ENCODE data around the gene PPP4R3B.
"Not testable (repeated sequence)": the region's sequence is repeated elsewhere in the genome, so short reads cannot be mapped to it uniquely, and the experiment has no call there.

Gene PPP4R3B

DNA sequence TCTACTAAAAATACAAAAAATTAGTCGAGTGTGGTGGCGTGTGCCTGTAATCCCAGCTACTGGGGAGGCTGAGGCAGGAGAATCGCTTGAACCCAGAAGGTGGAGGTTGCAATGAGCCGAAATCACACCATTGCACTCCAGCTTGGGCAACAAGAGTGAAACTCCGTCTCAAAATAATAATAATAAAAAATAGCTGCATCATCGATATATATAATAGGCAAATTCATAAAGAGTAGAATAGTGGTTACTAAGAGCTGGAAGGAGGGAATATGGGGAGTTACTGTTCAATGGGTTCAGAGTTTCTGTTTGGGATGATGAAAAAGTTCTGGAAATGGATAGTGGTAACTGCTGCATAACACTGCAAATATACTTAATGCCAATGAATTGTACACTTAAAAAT is 20.6 kb downstream of the PPP4R3B start:
- DNase-seq (ENCODE audit: low read depth in 2 of 2, low spot score in 1 of 2) = not testable (repeated sequence)

GRCh38 chr2:55595536-55595935 is 21.9 kb downstream of the PPP4R3B start:
- DNase-seq (ENCODE audit: low read depth in 2 of 2, low spot score in 1 of 2) = no peak

- DNase-seq (ENCODE audit: low read depth in 2 of 2, low spot score in 1 of 2) = no peak
Observed at GRCh38 chr2:55592130-55592529, 25.3 kb downstream of the PPP4R3B start.

DNA sequence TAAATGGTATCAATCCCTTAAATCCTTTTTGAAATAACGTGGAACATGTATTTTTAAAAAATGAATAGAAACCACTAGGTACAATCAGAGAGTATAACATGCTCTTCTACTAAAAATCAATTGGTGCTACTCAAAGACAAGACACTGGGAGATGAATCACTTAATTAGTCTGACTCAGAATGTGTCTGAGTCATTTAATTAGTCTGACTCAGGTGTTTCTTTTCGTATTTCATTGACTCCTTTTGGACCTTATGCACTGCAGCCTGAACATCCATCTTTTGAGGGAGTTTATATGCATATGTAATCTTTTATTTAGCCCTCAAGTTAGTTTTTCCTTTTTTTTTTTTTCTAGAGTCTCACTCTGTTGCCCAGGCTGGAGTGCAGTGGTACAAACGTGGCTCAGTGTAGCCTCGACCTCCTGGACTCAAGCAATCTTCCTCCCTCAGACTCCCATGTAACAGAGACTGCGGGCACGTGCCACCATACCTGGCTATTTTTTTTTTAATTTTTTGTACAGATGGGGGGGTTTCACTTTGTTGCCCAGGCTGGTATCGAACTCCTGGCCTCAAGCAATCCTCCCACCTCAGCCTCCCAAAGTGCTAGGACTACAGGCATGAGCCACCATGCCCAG is 26.5 kb downstream of the PPP4R3B start:
- no peak for DNase-seq (ENCODE audit: low read depth in 2 of 2, low spot score in 1 of 2)

DNA sequence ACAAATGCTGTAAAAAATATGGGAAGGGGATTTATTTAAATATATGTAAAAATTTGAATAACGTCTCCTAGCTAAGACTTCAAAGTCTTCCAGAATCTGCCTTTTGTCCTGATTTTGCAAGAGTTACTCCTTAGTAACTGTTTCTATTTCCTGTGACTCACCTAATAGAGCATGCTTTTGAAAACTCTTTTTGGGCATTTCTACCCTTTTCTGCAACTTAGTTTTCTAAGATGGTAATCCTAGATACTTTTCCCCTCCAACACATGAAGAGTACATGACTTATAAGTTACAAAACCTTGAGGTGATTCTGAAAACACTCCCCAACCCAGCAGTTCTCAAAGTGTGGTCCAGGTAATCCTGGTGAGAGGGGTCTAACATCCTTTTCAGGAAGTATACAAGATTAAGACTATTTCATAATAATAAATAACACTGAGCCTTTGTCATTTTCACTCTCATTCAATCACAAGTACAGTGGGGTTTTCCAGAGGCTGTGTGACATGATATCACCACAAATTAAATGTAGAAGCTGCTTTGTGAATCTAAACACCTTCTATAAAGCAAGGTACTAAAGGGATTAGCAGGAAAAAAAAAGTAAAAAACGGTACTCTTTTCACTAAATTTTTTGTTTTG is 31.9 kb downstream of the PPP4R3B start:
- DNase-seq (ENCODE audit: low read depth in 2 of 2, low spot score in 1 of 2) = no peak

GRCh38 chr2:55581874-55582547 is 35.4 kb downstream of the PPP4R3B start:
- DNase-seq (ENCODE audit: low read depth in 2 of 2, low spot score in 1 of 2) = no peak

DNA sequence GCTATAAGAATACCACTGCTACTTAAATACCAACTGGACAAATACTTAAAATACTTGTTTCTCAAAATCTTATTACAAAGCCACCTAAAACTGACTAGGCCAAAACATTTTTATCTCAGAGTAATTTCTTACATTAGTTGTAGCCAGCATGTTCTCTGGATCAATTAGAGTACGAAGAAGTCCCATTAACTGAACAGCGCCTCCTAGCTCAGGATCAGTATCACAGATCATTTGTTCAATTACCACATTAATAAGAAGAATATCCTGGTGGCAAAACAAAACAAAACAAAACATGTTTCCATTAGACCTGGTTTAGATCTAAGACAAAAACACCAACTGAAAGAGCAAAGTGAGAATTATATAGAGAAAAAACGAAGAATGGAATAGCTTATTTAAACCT is 36.0 kb downstream of the PPP4R3B start:
- DNase-seq (ENCODE audit: low read depth in 2 of 2, low spot score in 1 of 2) = no peak

GRCh38 chr2:55569002-55569401 is 48.4 kb downstream of the PPP4R3B start:
- DNase-seq (ENCODE audit: low read depth in 2 of 2, low spot score in 1 of 2) = not testable (repeated sequence)

DNA sequence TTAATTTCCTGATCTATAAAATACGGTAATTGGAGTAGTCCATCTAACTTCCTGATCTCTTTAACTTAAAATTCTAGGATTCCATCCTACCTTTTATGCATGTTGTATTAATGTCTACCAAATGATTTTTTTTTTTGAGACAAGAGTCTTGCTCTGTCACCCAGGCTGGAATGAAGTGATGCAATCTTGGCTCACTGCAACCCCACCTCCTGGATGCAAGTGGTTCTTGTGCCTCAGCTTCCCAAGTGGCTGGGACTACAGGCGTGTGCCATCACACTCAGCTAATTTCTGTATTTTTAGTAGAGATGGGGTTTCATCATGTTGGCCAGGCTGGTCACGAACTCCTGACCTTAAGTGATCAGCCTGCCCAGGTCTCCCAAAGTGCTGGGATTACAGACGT is 50.1 kb downstream of the PPP4R3B start:
- no peak for DNase-seq (ENCODE audit: low read depth in 2 of 2, low spot score in 1 of 2)

DNA sequence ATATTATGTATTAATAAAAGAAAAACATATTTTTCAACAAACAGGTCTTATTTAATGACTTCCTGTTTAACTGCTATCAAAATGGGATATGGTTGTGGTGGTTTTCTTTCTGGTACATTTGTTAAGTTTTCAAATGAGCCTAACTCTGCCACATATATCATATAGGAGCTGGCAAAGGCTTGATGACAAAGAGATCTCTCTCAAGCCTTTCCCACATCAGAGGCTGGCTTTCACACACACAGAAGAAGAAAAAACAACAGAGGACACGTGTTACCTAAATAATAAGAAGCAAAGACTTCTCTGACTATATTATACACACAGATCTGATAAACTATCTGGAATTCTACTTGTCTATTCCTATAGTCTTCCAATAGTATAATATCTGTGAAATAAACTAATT is 51.8 kb downstream of the PPP4R3B start:
- no peak for DNase-seq (ENCODE audit: low read depth in 2 of 2, low spot score in 1 of 2)

DNA sequence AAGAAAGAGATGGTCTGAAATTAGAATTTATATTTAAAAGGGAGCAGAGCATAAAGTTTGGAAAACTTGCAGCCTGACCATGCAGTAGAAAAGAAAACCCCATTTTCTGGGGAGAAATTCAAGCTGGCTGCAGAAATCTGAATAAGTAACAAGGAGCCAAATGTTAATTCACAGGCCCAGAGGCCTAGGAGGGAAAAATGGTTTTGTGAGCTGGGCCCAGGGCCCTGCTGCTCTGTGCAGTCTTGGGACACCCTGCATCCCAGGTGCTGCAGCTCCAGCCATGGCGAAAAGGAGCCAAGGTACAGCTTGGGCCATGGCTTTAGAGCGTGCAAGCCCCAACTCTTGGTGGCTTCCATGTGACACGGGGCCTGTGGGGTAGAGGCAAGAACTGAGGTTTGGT is 56.6 kb downstream of the PPP4R3B start:
- no peak for DNase-seq (ENCODE audit: low read depth in 2 of 2, low spot score in 1 of 2)

GRCh38 chr2:55556809-55557208 is 60.6 kb downstream of the PPP4R3B start:
- DNase-seq (ENCODE audit: low read depth in 2 of 2, low spot score in 1 of 2) = no peak

- no peak for DNase-seq (ENCODE audit: low read depth in 2 of 2, low spot score in 1 of 2)
Observed at GRCh38 chr2:55555977-55556376, 61.4 kb downstream of the PPP4R3B start.

DNA sequence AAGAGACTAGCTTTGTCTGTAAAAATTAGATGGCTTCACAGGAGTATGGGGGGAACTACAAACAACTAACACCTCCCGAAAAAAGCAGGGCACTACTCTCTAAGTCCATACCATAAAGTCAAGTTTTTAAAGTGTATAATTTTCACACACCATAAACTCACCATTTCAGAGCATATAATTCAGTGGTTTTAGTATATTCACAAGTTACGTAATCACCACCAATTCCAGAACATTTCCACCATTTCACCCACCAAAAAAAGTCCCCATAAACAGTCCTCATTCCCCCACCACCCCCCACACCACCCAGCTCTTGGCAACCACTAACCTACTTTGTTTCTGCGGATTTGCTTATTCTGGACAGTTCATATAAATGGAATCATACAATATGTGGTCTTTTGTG is 64.1 kb downstream of the PPP4R3B start:
- no peak for DNase-seq (ENCODE audit: low read depth in 2 of 2, low spot score in 1 of 2)

GRCh38 chr2:55550368-55551102 is 66.9 kb downstream of the PPP4R3B start:
- no peak for DNase-seq (ENCODE audit: low read depth in 2 of 2, low spot score in 1 of 2)

DNA sequence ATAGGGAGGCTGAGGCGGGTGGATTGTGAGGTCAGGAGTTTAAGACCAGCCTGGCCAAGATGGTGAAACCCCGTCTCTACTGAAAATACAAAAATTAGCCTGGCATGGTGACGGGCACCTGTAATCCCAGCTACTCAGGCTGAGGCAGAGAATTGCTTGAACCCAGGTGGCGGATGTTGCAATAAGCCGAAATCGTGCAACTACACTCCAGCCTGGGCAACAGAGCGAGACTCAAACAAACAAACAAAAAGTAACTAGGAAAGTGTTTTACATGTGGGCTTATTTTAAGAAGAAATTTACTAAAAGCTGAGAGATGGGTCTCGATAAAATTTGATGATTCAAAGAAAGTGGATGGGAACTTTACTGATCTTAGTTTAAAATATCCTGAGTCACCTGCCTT is 69.7 kb downstream of the PPP4R3B start:
- DNase-seq (ENCODE audit: low read depth in 2 of 2, low spot score in 1 of 2) = not testable (repeated sequence)

DNA sequence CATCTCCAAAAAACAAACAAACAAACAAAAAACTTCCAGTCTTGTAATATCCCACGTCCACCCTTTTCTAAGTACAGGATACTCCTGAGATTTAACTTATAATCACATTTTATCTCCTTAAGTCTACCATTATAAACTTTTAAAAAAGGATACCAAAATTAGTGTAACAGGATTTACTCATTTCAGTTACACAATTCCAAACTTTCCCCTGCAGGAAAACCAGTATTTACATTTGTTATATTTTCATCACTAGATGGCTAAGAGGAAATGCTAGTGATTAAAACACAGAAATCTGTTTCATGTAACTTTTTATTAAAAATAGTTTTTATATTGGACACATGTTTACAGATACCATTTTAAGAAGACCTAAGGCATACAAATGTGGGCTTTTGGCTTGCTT is 70.4 kb downstream of the PPP4R3B start:
- DNase-seq (ENCODE audit: low read depth in 2 of 2, low spot score in 1 of 2) = no peak

DNA sequence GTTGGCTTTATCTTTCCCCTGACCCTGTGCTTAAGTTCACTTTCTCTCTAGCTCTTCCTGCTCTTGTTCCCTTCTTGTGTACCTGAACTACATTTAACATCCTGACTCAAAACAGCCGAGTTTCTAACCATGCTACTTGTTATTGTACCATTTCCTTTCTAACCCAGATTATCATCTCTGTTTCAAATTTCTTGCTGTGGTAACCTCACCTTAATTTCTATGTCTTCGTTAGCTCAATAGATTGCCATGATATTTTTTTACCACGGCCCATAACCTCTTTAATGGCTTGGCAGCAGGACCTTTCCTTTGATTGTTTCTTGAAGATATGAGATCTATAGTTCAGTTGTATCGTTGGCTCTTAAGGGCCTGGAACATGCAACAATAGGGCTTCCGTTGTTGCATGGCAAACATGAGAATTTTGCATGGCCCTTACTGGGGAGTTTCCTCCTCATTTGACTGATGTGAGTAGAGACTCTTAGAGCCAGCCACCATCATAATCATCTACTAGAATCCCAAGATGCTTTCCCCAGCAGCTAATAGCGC is 86.8 kb downstream of the PPP4R3B start:
- DNase-seq (ENCODE audit: low read depth in 2 of 2, low spot score in 1 of 2) = no peak

GRCh38 chr2:55526174-55526573 is 91.2 kb downstream of the PPP4R3B start:
- no peak for DNase-seq (ENCODE audit: low read depth in 2 of 2, low spot score in 1 of 2)

- no peak for DNase-seq (ENCODE audit: low read depth in 2 of 2, low spot score in 1 of 2)
Observed at GRCh38 chr2:55524884-55525437, 92.5 kb downstream of the PPP4R3B start.
